Left ventricle myocardium superior (tissue), 1 donor: ENCODE data around the gene IZUMO1. TPM values are rescaled to one million over a fixed set of nuclear protein-coding genes. Genes with fewer than 3 reads are reported as not detected.
"Not testable (repeated sequence)": the region's sequence is repeated elsewhere in the genome, so short reads cannot be mapped to it uniquely, and the experiment has no call there.

Experiments used
- ATAC-seq: fragments of 200-7000 bp; cut with Tn5 transposase; one replicate; pipeline ENCODE4 v1.9.1; 2020; ENCODE audit warnings: mild to moderate bottlenecking, moderate library complexity
- DNase-seq: peaks from one replicate; pipeline ENCODE4 v3.0.0-alpha.2; 2020
- intact Hi-C: fragments of 100-400 bp; cut with micrococcal nuclease; formaldehyde crosslinking; loops from one replicate; pipeline ENCODE4 v1.11.0; 2022
- total RNA-seq: library from RNA; stranded (reverse); fragmentation: NEBNext Ultra II Directional; extraction: Animal tissue kit (Norgen Biotek cat#: 25700); gene quantifications from one replicate; pipeline ENCODE4 v1.2.1, GENCODE V29; 2021
- donor health status: DM: no; HTN: yes; CAD: no; lungs with severe emphysema.

IZUMO1 gene
- total RNA-seq, 1 donor from 2014 or later, result 1.0 TPM

DNA sequence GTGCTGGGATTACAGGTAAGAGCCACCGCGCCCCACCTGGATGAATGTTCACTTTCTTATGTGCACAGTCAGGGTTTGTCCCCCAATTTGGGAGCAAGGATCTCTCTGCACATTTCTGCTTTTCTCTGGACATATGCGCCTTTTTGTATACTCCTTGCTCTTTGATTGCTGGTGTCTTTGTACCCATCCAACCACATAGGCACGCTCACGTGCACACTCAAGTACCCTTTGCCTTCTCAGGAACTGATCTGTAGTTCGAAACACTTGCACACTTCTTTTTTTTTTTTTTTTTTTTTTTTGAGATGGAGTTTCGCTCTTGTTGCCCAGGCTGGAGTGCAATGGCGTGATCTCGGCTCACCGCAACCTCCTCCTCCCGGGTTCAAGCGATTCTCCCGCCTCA is 28.6 kb downstream of the IZUMO1 start:
- intact Hi-C loops, DNase-seq, ATAC-seq: not testable (repeated sequence)

DNA sequence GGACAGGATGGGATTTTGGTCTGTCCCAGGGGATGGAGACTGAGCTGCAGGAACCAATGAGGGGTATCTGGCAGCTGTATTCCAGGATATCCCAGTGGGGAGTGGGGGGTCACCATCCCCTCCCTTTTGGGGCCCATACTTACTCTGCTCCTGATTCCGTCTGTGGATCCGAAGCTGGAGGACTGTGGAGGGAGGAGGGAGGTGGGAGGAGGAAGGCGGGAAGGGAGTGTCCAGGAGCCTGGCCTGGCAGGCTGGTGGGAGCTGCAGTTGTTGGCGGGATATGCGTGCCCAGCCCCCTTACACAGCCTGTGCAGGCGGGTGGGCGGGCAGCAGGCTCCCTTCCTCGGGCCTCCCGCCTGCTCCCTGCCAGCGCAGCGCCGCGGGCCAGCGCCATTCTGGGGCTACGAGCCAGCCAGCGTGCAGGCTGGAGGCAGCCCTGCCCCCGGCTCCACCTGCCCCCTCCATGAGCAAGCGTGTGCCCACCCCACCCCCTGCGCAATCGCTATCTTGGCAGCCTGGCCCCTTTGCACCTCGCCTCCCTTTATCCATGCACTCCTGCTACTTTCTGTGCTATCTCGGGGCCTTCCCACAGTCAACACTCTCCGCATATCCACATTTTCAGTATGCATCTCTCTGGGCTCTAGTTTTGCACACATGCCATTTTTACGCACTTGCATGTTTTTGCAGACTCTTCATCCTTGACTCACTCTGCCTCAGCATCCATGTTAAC is 30.0 kb downstream of the IZUMO1 start:
- DNase-seq (peak; percentile 78), ATAC-seq (peak; percentile 2)
- intact Hi-C loops, result no loop called here

DNA sequence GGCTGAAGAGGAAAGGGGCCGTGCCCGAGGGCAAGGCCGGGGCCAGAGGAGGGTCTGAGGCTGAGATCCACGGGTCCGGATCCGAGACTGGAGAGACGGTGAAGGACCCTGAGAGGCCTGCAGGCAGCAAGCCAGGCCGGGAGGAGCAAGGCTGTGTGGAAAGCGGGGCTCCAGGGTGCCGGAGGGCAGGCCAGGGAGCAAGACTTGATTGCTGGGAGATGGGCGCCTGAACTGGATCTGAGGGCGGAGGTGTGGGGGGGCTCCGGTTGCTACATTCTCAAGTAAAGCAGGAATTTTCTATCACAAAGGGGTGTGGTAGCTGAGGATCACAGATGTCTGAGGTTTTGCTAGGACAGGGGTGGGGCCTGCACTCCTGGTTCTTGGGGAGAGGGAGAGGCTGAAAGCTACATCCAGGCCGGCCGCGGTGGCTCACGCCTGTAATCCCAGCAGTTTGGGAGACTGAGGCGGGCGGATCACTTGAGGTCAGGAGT is 31.0 kb downstream of the IZUMO1 start:
- peak; percentile 54 for DNase-seq
- intact Hi-C loops, result no loop called here
- ATAC-seq, result no peak

DNA sequence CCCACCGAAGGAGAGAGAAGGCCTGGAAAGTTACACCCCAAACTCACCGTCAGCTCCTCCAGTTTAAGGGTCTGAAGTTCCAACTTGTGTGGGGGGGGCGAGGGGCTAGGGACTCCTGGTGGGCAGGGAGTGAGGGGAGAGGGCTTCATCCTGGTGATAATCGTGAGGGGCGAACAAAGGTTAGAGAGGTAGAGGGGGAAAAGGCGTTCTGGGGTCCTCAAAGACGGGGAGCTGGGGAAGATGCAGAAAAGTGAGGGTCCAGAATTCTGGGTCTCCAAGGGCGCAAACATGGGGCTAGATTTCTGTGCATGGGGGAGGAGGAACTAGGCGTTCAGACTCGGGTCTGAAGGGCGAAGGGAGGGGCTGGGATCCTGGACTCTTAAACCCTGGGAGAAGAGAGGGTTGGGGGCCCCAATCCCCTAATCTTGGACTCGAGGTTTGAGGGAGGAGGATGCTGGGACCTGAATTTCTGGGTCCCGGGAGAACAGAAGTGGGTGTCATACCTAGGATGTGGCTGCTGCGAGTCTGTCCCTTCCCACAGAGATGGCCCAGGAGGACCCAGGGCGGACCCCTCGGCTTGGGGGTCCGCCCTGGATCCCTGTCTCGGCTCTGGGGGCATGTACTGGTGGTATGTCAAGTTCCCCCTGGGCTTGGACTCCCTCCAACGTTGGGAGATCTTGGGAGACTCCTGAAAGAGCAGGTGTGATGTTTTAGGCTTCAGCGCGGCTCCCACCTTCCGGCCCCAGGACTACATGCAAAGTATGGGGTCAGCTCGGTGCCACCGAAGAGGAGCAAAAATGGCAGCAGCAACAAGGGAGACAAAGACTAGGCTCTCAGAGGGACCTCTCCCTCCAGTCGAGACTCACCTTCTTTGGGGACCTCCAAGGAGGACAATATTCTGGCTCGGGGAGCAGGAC is 31.7 kb downstream of the IZUMO1 start:
- intact Hi-C loops, result no loop called here
- ATAC-seq (no peak), DNase-seq (no peak)

DNA sequence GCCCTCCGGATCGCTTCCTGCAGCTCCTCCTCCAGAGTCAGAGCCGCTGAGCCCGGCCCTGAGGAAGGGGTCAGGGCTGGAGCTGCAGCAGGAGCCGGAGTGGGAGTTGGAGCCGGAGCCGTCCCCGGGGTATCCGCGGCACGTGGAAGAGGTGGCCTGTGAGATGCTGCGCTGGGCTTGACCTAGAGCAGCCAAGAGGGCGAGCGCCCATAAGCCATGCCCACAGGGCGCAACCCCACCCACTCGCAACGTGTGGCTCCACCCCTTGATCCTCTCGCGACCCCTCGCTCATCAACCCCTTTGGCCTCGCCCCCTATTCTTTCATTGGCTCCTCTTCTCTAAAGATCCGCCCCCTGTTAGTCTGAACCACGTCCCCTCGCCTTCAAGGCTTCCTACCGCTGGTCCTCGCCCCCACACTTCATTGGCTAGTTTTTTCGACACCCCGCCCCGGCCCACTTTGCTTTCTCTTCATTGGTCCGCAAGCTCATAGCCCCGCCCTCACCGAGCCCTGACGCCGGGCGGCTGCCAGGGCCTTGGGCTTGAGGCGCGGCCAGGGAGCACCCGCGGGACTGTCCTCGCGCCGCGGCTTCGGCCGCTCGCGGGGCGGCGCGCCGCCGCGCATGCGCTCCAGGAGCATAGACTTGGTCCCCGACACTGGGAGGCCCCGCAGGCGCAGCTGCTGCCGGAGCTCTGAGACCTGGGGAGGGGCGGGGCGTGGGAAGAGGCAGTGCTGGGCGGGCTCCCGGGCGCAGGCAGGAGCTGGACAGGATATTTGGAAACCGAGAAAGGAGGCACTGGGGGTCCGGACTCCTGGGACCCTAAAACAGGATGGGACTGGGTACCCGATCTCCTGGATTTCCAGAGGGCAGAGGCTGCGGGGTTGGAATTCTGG is 32.6 kb downstream of the IZUMO1 start:
- intact Hi-C loops, result no loop called here
- DNase-seq, result peak; percentile 100

DNA sequence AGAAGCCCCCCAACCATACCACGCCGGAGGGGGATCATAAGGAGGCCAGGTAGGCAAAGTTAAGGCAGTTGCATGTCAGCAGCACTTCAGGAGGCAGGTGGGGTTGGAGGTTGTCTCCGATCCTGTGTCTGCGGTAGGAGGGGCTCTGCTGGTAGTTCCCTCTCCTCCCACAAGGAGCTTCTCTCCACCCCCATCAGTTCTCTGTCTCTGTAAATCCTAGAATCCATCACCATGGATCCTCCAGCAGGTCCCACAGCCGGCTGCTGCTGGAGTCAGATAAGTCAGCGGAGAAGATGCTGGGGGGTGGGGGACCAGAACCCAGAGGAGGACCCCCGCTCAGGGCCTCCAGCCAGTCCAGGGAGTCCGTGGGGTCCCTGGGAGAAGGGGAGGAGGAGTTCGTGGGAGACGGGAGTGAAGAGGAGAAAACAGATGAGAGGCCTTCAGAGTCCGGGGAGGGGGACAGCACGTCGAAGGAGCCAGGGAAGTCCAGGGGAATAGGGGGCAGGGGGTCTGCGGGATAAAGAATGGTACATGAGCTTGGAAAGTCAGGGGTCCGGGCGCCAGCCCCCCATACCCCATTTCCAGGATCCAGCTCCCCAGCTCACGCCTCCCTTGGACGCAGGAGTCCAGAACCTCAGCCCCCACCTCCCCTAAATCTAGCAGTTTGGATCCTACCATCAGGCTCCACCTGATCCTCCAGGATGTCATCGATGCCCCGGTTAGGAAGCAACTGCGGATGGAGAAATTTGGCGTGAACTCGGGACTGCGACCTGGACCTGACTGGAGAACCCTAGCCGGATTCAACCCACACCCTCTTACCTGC is 33.5 kb downstream of the IZUMO1 start:
- intact Hi-C loops, result no loop called here
- ATAC-seq, result no peak
- DNase-seq, result peak; percentile 35

More for the DNA sequence above, 32.6 kb downstream of the IZUMO1 start:
- peak; percentile 89 for ATAC-seq

DNA sequence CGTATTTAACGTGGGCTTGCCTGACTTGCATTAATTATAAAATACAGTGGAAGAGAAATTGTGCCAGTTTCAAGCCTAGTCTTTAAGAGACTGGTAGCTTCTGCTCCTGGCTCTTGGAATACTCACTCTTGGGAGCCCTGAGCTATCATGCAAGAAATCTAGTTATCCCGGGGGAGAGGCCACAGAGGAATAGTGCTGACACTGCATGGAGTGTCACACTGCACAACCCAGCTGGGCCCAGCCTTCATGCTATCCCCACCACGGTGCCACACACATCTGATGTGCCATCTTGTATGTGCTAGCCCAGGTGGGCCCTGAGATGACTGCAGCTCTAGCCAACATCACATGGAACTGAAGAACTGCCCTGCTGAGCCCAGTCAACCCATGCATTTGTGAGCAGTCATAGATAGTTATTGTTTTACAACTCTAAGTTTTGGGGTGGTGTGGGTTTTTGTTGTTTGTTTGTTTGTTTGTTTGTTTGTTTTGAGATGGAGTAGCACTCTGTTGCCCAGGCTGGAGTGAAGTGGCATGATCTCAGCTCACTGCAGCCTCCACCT is 35.5 kb downstream of the IZUMO1 start:
- intact Hi-C loops, result no loop called here
- no peak for ATAC-seq
- no peak for DNase-seq

DNA sequence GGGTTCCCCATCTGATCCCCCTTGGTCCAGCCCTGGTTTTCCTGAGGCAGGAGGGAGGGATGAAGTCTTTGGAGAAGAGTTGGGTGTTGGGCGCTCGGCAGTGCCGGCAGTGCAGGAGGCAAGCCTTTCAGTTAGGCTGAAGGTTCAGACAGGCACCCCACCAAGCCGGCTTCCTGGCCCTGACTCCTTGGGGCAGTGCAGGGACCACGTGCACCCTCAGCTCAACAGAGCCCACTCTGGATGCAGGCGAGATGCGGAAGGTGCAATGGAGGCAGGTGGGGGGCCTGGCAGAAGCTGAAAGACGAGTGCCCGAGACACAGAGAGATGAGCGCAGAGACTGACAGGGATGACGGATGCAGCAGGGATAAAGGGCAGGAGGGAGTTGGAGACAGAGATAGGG is 38.2 kb downstream of the IZUMO1 start:
- no peak for DNase-seq
- intact Hi-C loops, result no loop called here
- ATAC-seq, result no peak

DNA sequence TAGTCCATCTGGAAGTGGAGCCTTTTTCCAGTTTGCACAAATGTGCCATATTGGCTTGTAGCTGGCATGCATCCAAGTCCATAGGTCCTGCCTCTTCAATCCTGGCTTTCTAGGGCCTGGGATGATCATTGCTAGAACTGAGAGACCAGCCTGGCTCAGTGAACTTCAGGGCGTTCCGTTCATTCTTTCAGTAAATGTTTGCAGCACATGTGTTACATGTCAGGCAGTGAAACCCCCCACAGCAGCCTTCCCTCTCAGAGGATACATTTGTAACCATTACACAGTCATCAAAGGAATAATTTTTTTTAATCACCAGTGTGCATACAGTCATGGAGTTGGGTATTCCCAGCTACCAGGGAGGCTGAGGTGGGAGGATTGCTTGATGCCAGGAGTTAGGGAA is 41.3 kb downstream of the IZUMO1 start:
- ATAC-seq, result no peak
- intact Hi-C loops, result no loop called here
- no peak for DNase-seq

DNA sequence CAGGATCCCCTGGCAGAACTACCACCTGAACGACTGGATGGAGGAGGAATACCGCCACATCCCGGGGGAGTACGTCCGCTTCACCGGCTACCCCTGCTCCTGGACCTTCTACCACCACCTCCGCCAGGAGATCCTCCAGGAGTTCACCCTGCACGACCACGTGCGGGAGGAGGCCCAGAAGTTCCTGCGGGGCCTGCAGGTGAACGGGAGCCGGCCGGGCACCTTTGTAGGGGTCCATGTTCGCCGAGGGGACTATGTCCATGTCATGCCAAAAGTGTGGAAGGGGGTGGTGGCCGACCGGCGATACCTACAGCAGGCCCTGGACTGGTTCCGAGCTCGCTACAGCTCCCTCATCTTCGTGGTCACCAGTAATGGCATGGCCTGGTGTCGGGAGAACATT is 43.4 kb downstream of the IZUMO1 start:
- no peak for DNase-seq
- ATAC-seq, result no peak
- intact Hi-C loops, result no loop called here

DNA sequence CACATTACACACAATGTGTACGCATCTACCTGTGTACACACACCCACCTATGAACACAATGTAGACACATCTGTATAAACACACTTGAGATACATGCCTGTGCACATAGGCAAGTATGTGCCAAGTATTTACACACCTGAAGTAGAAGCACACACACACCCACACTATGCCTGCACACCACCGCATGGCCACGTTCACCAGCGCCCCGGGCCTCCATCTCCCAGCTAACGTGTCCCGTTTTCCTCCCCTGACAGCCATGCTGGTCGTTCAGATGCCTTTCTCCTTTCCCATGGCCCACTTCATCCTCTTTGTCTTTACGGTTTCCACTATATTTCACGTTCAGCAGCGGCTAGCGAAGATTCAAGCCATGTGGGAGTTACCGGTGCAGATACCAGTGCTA is 44.0 kb downstream of the IZUMO1 start:
- no peak for DNase-seq
- intact Hi-C loops, result no loop called here
- ATAC-seq, result no peak

DNA sequence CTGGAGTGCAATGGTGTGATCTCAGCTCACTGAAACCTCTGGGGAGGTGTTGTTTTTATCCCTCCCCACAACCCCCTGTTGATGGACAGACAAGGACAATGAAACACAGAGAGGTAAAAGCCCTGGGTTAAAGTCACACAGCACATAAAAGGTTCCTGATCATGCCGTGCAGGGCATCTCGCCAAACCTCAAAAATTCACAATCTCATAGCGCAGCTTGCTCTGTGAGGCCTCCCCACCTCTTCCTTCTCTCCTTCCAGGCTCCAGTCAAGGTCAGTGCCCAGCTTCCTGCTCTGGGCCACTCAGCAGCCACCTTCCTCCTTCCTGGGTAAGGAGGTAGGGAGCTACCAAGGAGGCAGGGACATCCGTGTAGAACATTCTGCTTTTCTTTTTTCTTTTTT is 48.7 kb downstream of the IZUMO1 start:
- intact Hi-C loops, result no loop called here
- no peak for DNase-seq
- ATAC-seq, result no peak

DNA sequence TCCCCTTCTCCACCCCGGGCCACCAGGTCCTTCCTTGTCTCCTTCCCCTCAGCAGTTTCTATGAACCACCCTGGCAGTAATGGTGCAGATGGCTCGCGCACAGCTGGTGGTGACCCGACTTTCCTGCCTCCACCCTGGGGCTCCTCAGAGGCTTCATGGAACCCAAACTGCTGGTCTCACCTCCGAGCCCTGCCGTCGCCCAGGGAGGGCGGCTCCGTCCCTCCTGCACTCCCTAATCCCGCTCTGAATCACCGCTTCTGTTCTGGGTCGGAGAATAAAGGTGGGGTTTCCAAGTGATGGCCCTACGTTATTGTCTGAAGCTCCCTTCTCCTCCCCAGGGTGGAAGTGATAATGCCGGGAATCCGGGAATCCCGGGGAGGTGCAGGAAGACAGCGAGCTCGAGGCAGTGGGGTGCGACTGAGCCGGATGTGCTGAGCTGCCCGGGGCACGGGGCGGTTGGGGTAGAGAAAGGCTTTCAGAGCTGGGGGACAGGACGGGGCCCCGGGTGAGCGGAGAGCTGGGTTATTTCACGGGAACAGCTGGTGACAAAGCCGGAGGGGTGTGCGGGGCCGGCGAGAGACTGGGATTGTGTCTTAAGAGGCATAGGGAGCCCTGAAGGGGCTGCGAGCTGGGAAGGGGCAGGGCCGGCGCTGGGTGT is 50.2 kb downstream of the IZUMO1 start:
- intact Hi-C loops, result no loop called here
- ATAC-seq, result peak; percentile 31
- DNase-seq, result no peak

DNA sequence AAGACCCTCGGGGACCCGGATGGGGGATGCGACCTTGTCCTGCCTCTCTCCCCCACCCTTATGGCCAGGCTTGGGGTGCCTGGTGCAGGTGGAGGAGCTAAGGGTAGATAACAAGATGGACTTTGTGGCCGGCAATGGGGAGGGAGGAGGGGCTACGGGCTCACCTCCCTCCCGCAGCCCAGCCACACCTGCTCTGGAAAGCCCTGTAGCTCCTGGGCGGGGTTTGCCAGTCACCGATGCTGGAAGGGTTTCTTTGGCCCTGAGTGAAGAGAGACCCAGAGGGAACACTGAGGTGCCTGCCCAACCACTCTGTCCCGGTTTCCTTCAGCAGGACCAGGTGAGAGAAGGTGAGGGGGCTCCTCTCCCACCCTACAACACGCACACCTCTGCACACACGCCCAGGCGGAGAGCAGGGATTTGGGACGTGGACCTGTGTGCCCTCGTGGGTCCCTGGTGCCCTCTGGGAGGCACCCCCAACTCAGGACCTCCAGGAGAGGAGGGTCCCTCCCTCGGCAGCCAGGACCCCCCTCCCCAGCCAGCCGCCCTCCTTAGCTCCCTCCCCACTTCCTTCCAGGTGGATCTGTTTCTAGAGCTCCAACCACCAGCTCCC is 50.9 kb downstream of the IZUMO1 start, which contains the start of gene FUT2:
FUT2 (plus strand) TSS at position 229 of the 610 bp plus-strand sequence. CDS start 6,986 bp downstream, outside the sequence.
- intact Hi-C loops, result no loop called here
- ATAC-seq, result peak; percentile 29
- DNase-seq, result no peak

DNA sequence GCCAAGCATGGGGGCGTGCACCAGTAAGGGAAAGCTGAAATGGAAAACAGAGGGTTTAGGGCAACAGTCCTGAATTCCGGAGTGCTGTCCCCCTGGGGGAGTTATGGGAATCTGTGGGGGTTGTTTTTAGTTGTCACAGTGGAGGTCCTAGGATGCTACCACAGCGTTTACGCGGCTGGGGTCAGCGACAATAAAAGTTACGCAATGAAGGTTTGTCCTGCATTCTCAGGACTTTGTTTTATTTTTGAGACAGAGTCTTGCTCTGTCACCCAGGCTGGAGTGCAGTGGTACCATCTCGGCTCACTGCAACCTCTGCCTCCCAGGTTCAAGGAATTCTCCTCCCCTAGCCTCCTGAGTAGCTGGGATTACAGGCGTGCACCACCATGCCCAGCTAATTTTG is 53.1 kb downstream of the IZUMO1 start:
- ATAC-seq, DNase-seq, intact Hi-C loops: not testable (repeated sequence)
